Epithelial cell of esophagus (primary cell): ENCODE data around the gene ME3.

Experiments
- DNase-seq: peaks from one replicate; pipeline ENCODE4 v3.0.0; 2010; ENCODE audit warnings: low read depth
- H3K4me3 ChIP-seq: 2 replicates; pipeline ENCODE4 v1.5.1; 2011; ENCODE audit warnings: mild to moderate bottlenecking, low read length, control low read depth
- CTCF ChIP-seq: IDR thresholded peaks from 2 replicates; pipeline ENCODE4 v1.5.1; 2011; ENCODE audit warnings: low read depth, mild to moderate bottlenecking, low read length, control low read depth, inconsistent platforms; ENCODE audit not compliant: insufficient read depth; ENCODE audit errors: missing control alignments

Gene ME3

GRCh38 chr11:86510674-86511073 lies 161.7 kb downstream of the ME3 start:
- no peak for DNase-seq
- no peak overlapping the region for H3K4me3 ChIP-seq
- TF ChIP-seq CTCF, result no peak

- no peak for DNase-seq
- no peak overlapping the region for H3K4me3 ChIP-seq
- TF ChIP-seq CTCF, result no peak
These were observed 162.3 kb downstream of the ME3 start for GRCh38 chr11:86510097-86510496.

GRCh38 chr11:86509588-86509974 lies 162.8 kb downstream of the ME3 start:
- TF ChIP-seq CTCF, result no peak
- H3K4me3 ChIP-seq, result no peak overlapping the region
- no peak for DNase-seq

- TF ChIP-seq CTCF, result no peak
- peak; percentile 34 for DNase-seq
- H3K4me3 ChIP-seq, result no peak overlapping the region
These were observed 163.5 kb downstream of the ME3 start for GRCh38 chr11:86508604-86509587.

GRCh38 chr11:86507249-86507845 lies 165.1 kb downstream of the ME3 start:
- DNase-seq, result no peak
- TF ChIP-seq CTCF, result no peak
- no peak overlapping the region for H3K4me3 ChIP-seq

- no peak for TF ChIP-seq CTCF
- H3K4me3 ChIP-seq, result no peak overlapping the region
- no peak for DNase-seq
These were observed 166.2 kb downstream of the ME3 start for GRCh38 chr11:86506235-86506634.
